LNCAP (cell line): ENCODE data around the gene EXOC6B.

Experiments used
- CTCF ChIP-seq: fragments of 450-650 bp; IDR thresholded peaks from 2 replicates; pipeline ENCODE4 v1.5.1; 2017; ENCODE audit warnings: mild to moderate bottlenecking

EXOC6B gene

GRCh38 chr2:72145289-72145657, 680.6 kb downstream of the EXOC6B start:
- TF ChIP-seq CTCF: no peak

- TF ChIP-seq CTCF: no peak
These were observed 681.1 kb downstream of the EXOC6B start for GRCh38 chr2:72144632-72145288.

- TF ChIP-seq CTCF: no peak
These were observed 681.6 kb downstream of the EXOC6B start for GRCh38 chr2:72144274-72144631.

- no peak for TF ChIP-seq CTCF
These were observed 682.2 kb downstream of the EXOC6B start for GRCh38 chr2:72143441-72144273.

DNA sequence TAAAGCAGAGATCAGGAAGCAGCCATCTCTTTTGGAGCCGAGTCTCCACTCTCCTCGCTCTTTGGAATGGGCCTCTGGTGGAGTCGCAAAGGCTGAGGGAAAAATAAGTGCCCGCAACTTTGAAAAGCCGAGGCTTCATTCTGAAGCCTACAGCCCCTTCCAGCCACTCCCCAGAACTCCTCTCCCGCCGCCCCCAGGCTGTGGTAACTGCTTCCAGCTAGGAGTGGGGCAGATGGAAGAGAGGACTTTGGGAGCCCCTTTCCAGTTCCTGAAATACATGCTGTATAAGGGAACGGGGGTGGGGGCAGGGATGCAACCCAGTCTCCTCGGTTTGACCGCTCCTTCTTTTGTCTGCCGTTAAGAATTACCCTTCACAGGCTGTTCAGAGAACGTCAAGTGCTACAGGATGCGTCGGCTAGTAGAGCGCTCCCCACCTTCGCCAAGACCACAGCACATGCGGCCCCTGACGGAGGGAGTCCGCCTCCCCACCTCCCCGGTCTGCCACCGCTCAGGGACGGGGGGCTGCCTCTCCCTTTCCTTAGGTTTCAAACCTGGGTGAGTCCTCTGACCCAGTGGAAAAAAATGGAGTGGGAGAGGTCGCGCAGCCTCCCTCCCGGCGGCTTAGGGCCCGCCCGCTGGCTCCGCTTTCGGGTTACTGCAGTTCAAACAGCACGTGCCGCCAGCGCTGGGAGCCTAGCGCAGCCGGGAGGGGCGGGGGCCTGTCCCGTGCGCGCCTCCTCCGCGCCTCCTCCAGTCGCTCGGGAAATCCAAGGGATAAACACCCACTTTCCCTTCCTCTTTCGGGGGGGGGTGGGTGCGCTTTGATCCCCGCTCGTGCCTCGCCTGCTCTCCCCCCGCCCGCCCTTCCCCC, 683.0 kb downstream of the EXOC6B start:
- TF ChIP-seq CTCF: no peak

DNA sequence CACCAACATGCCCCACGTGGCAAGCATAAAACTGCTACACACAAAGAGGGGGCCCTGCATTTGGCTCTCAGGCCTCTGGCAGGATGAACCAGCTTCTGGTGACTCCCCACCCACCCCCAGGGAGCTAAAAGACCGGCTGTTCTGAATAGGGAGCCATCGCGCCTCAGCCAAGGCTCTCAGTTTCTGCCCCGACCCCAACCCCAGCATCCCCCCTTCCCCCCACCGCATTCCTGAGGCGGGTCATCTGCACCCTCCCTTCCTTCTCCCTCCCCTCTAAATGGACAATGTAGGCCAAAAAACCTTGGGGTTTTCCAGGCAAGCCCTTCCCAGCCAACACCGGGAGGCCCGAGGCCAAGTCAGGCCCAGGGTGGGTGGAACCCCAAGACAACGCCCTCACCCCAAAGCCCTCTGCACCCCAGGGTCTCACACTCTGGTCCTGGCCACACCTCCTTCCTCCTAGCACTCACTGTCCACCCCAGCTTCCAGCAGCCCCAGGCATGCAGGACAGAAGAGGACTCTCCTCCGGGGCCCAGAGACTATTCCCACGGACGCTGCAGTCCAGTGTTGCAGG, 683.9 kb downstream of the EXOC6B start:
- TF ChIP-seq CTCF: no peak

DNA sequence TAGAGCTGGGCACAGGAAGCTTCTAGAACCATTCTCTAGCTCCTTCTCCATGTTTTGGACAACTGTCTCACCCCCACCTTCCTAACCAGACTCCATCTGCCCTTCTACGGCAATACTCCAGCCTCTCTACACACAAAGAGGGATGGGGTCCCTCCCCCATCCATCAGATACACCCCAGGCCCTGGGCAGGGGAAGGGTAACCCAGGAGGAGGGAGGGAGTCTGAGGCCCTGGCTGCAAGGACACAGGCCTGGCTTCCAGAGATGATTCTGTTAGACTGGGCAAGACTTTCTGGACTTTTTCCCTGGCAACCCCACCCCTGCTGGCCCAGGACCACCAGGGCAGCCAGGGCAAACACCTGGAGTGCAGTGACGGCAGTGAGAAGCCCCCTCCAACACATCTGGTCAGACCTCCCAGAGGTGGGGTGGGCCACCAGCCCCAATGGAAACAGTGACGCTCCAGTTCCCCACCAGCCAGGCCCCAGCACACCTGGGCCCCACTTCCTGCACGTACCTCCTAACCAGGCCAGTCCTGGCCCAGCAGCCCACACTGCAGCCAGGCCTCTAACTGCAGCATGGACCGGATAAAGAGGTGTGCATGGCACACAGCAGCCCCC, 684.7 kb downstream of the EXOC6B start:
- TF ChIP-seq CTCF: no peak
